Panc1 (cell line): ENCODE results near the gene FPR3.

Experiments
- POLR2AphosphoS5 ChIP-seq: IDR thresholded peaks from 2 replicates; pipeline ENCODE4 v1.6.1; 2012; ENCODE audit warnings: mild to moderate bottlenecking, low read depth, low read length, moderate library complexity
- REST ChIP-seq, 2 experiments: IDR thresholded peaks; 2 replicates each; pipeline ENCODE4 v1.6.1; 2011 to 2012; ENCODE audit warnings: low read depth in 2 of 2, control low read depth in 1 of 2, low read length in 1 of 2, mild to moderate bottlenecking in 1 of 2, moderate library complexity in 1 of 2; ENCODE audit not compliant: insufficient read depth in 1 of 2
- SIN3A ChIP-seq: IDR thresholded peaks from 2 replicates; pipeline ENCODE4 v1.6.1; 2012; ENCODE audit warnings: low read depth, mild to moderate bottlenecking, low read length, moderate library complexity, borderline replicate concordance; ENCODE audit not compliant: insufficient read depth

- TF ChIP-seq POLR2AphosphoS5 (no peak), SIN3A (no peak), REST (IDR thresholded peaks at IDR 0.05; ENCODE audit: insufficient read depth in 1 of 2, low read depth in 2 of 2, low read length in 1 of 2) (no peak)
These were observed 11.6 kb upstream of the FPR3 start for GRCh38 chr19:51783372-51783771.
